Fibroblast of skin of abdomen (primary cell): ENCODE measurements around the gene CMSS1.
A peak's percentile ranks its signal among the peaks of the same experiment; 100 is the strongest.

Experiments used
- DNase-seq: peaks from one replicate; pipeline ENCODE4 v3.0.0-alpha.2; 2013

Gene CMSS1

DNA sequence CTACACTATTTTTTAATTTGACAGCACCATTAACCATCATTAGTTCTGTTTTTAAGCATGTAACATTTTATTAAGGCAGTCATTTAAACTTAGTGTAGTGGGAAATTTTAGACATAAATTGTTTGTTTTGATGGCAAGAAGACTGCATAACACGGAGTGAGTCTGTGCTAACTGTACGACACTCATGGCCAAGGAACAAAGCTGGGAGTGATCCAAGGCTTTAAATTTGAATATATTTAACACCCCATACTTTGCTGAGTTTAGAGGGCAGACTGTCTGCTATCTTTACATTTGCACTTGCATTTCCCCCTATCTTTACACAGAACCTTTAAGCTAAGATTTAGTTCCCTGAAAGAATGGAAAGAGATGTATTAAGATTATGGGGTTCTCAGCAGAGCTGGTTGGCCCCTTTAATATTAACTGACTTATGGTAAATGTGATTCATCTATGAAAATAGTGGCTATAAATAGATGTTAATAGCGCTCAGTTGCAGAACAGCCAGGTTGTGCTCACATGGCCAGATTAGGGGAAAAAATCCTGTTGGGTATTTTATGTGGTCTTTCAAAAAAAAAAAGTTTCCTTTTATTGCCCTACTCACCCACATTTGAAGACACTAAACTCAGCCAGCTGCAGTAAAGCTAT is 120.7 kb downstream of the CMSS1 start:
- peak; percentile 59 for DNase-seq

DNA sequence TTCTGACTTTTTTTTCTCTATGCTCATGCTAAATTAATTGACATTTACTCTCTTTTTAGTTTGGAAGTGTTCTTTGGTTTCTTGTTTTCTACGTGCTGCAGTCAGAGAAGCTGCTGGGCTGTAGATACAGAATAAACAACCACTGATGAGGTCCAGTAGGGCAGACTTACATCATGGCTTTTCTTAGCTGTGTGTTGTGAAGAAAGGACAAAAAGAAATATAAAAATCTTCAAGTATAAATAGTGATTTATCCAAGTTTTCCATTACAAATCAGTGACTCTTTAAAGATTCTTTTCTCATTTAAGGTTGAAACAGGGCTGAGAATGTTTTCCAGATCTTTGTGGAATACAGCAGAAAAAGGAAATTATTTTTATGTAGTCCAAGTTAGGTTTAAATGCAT is 122.2 kb downstream of the CMSS1 start:
- DNase-seq: no peak

- DNase-seq: no peak
Measured at GRCh38 chr3:99940350-99940749, 122.7 kb downstream of the CMSS1 start.

DNA sequence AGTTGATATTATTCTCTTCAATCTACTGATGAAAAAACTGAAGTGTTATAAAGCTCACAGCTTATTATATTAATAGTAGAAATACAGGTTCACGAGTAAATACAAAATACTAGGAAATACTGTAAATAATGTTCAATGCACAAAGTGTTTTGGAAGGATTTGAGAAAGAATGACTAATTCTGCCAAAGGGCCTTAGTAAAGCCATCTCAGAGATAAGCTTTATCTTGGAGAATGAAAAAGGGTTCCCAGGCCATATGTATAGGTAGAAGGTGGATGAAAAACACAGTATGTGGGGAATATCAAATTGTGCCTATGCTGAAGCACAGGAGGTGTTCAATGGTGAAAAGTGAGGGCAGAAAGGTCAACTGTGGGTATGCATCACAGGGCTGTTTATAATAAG is 123.5 kb downstream of the CMSS1 start:
- no peak for DNase-seq

GRCh38 chr3:99943931-99944761 is 126.5 kb downstream of the CMSS1 start:
- DNase-seq: no peak

- peak; percentile 48 for DNase-seq
Measured at GRCh38 chr3:99945328-99945995, 127.8 kb downstream of the CMSS1 start.

- no peak for DNase-seq
Measured at GRCh38 chr3:99947356-99947755, 129.7 kb downstream of the CMSS1 start.

GRCh38 chr3:99948467-99949089 is 130.9 kb downstream of the CMSS1 start:
- DNase-seq: no peak

GRCh38 chr3:99949956-99950670 is 132.5 kb downstream of the CMSS1 start:
- no peak for DNase-seq

- DNase-seq: no peak
Measured at GRCh38 chr3:99950921-99951320, 133.3 kb downstream of the CMSS1 start.

GRCh38 chr3:99951701-99952100 is 134.0 kb downstream of the CMSS1 start:
- DNase-seq: peak; percentile 42

DNA sequence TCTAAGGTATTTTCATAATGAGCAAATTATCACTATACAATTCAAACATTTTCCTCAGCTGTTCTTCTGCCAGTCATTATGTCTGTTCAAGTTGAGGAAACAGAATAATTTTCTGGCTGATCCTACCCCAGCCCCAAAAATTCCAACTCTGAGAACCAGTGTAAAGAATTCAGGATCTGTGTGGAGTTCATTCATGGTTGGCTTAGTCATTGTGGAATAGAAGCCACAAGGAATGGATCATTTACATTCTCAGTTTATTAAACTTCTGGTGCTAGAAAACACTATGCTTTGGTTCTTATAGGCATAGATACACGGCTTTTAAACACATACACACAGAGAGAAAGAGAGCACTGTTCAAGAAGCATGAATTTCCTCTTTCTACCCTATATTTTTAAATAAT is 134.6 kb downstream of the CMSS1 start:
- peak; percentile 89 for DNase-seq

DNA sequence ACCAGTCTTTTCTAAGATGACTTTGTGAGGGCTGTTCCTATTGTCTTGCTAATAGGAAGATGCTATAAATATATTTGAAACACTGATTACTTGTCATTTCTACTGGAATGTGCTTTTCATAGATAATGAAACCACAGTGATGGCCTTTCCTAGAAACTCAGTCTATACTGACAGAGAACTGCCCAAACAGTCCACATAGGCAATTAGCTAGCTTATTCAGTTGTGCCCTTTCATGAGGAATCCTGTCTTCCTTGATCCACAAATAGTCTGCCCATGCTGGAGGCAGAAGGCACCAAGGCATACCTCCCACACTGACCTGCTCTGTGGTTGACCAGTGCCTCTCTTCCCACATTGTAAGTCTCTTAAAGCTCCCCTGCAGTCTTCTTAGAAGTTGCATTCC is 135.9 kb downstream of the CMSS1 start:
- DNase-seq: no peak

- no peak for DNase-seq
Measured at GRCh38 chr3:99954914-99955644, 137.4 kb downstream of the CMSS1 start.

- no peak for DNase-seq
Measured at GRCh38 chr3:99955773-99956562, 138.3 kb downstream of the CMSS1 start.

DNA sequence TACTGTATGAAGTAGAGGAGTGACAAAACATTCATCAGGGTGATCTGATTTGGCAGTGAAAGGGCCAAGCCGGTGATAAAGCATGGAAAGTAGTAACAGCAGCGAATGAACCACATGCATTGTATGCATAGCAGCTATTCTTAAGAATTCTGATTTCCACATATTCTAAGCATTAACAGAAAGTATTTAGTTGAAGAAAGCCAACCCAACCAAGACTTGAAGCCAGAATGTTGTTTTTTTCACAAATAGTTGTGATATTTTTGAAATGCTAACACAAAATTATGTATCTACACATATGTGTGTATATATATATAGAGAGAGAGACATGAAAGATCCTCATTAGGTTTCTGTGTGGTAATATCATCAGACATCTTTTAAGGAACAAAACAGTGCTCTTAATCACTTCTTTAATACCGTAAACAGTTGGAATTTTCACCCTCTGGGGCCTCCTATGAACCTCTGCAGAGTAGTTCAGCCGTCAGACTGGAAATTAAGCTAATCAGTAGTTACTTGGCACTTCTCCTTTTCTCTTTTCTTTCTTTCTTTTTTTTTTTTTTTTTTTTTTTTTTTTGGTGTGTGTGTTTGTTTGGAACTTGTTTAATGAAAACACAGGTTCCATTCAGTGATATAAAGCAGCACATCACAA is 139.6 kb downstream of the CMSS1 start:
- DNase-seq: peak; percentile 65

DNA sequence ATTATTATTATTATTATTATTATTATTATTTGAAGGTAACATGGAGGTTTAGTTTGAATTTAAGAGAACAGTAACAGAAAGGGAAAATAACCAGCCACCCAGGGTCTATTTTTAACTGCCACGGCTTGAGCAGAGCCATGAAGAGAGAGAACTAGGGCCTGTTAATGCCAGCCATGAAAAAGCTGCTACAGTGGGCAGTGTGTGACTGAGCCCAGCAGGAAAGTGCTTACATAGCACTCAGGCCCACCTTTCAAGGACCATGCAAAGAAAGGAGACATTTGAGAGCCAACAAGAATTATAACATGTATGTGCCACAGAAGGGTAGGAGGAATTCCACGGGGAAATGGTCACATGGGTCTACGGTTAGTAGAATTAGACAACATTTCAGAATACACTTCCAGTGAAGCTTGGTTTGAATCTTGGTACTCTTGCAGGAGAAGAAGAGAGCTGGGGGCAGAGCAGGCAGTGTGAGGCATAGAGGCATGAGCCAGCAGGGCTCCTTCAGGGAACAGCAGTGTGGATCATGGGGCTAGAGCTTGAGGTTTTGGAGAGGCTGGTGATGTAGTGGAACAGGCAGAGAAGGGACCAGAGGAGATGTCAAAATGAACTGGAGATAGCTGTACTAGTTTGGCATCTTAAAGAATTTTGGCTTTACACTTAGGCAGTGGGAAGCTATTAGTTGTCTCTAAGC is 140.7 kb downstream of the CMSS1 start:
- no peak for DNase-seq

DNA sequence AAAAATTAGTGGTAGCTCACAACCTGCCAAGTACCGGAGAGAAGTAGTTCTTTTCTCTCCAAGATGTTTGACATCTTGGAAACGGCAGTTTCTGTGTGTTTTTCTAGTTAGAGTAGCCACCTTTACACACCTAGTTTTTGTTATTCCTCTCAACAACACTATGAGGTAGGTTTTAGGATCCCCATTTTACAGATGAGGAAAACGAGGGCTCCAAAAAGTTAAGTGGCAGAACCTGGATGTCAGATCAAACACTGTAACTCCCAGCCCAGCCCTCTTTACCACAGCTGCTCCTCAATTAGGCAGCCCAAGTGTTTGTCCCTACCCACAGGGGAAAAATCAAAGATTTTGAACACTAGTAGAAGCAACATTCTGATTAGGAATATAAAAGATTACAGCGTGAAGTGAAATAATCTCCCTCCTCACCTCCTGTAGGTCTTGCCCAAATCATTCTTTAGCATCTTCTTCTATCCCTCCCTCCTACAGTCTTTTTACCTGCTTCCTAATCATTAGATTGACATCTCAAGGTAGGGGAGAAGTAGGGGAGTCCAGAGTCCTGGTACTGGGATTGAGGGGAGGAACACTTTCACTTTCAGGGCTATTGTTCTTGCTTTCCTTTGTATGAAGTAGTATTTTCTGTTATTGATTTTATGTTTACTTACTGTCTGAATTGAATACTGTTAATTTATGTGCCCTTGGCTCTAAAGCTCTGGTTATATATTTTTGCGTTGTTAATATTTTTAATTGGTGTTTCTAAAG is 142.6 kb downstream of the CMSS1 start:
- DNase-seq: no peak

DNA sequence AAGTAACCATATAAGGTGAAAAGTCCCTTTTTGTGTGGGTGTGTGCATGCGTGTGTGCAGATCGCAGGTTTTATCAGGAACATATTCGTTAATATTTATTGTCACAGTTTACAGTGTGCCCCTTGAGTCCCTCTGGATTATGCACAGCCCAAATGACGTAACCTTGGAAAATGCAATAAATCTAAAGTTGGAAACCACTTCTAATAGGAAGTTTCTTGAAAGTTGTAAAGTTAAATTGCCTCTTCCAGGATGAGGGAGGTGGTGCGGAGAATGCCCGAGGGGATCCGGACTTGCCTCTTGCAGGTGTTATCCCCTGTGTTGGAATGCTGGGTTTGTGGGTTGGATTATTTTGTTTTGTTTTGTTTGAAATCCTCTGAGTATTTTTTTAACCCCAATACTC is 143.3 kb downstream of the CMSS1 start:
- DNase-seq: no peak
